ENCODE measurements around the gene DOCK10. TPM values are rescaled to one million over a fixed set of nuclear protein-coding genes. Genes with fewer than 3 reads are reported as not detected.

The DOCK10 gene
- total and polyA plus RNA-seq, 10 of the 15 experiments (the other 5 are each of a cell fraction or from before 2014, with no cell fraction given): 16.9 to 120 (median 85.5) TPM

GRCh38 chr2:224994242-224994823 lies 47.9 kb downstream of the DOCK10 start:
- H4K20me1 ChIP-seq (ENCODE audit: control insufficient read depth, insufficient read depth): no peaks in the 10 kb centered on the region
- H3K36me3 ChIP-seq (ENCODE audit: control insufficient read depth in 2 of 2, insufficient read depth in 2 of 2, low read length in 1 of 2): peaks cover 0 to 8% of the 10 kb centered on the region in 2 experiments; a peak in 3 of 4 replicates
- no peak for FAIRE-seq
- in situ Hi-C loops (cut with MboI) (no loop called here), intact Hi-C loops (cut with micrococcal nuclease; ENCODE audit: unreplicated experiment) (no loop called here)
- TF ChIP-seq FOXM1 (IDR thresholded peaks at IDR 0.05; ENCODE audit: low read depth, low read length) (no peak), BACH1 (IDR thresholded peaks at IDR 0.05; ENCODE audit: borderline replicate concordance) (no peak), NKRF (conservative IDR thresholded peaks at IDR 0.05) (no peak), MTA2 (IDR thresholded peaks at IDR 0.05; ENCODE audit: low read depth) (no peak), PAX8 (IDR thresholded peaks at IDR 0.05) (no peak), E2F4 (IDR thresholded peaks at IDR 0.05; ENCODE audit: low read depth, low read length) (no peak), ATF2 (IDR thresholded peaks at IDR 0.05; ENCODE audit: low read length) (no peak), HDAC2 (IDR thresholded peaks at IDR 0.05) (no peak), ZNF274 (IDR thresholded peaks at IDR 0.05; ENCODE audit: insufficient read depth, insufficient read length) (no peak), BMI1 (IDR thresholded peaks at IDR 0.05; ENCODE audit: borderline replicate concordance) (no peak)
- H3K9me3 ChIP-seq (replicated peaks; ENCODE audit: control insufficient read depth, insufficient read depth, low read length): no peaks in the 10 kb centered on the region
- RAD21 ChIA-PET (ENCODE audit: unreplicated experiment): interaction anchor here (1.0 to 1.1 kb wide), 3 partner anchors 8 to 47 kb away, joined by 3 to 5 read pairs (median 4); no protein-coding TSS in a partner anchor
- no peak overlapping the region for H3K27ac ChIP-seq (ENCODE audit: control insufficient read depth, insufficient read depth)
- no peak overlapping the region for H3K4me3 ChIP-seq
- CTCF ChIA-PET: interaction anchor here (1.0 to 1.9 kb wide), 5 partner anchors 8 to 99 kb away, joined by 3 to 5 read pairs (median 4); no protein-coding TSS in a partner anchor
- no peak overlapping the region for H2AFZ ChIP-seq (ENCODE audit: control insufficient read depth, low read depth, low read length)
- ATAC-seq: peak; percentile 41
- BruUV-seq (replicated peaks): no TSS peak
- SMC1A ChIA-PET (ENCODE audit: uncharacterized antibody, unreplicated experiment): interaction anchor here (0.9 to 2.6 kb wide), 10 partner anchors 12 to 107 kb away, joined by 3 to 8 read pairs (median 3); no protein-coding TSS in a partner anchor
- H3K4me1 ChIP-seq (ENCODE audit: control insufficient read depth, insufficient read depth, low read length): no peaks in the 10 kb centered on the region
- peaks cover 11% of the 10 kb centered on the region for H3K79me2 ChIP-seq (ENCODE audit: control insufficient read depth, insufficient read depth, low read length)
- H3K27me3 ChIP-seq (replicated peaks in 1 of 2; ENCODE audit: control insufficient read depth in 2 of 2, insufficient read depth in 2 of 2, low read length in 1 of 2): no peaks in the 10 kb centered on the region
- WGBS (ENCODE audit: insufficient coverage, insufficient replicate concordance, low lambda C conversion rate, missing lambda C conversion rate): 94% methylated on average over 1 of the region's 1 CpG
- DNase-seq (ENCODE audit: low read depth, low spot score): no peak
- H3K4me2 ChIP-seq (ENCODE audit: control insufficient read depth, insufficient read depth): no peak overlapping the region
- H3K9ac ChIP-seq (ENCODE audit: control insufficient read depth, insufficient read depth, low read length): no peak overlapping the region
- POLR2A ChIA-PET: no interaction called here
